ENCODE measurements around the gene ZNF234.
A peak's percentile ranks its signal among the peaks of the same experiment; 100 is the strongest.
"Not testable (repeated sequence)": the region's sequence is repeated elsewhere in the genome, so short reads cannot be mapped to it uniquely, and the experiment has no call there.

ZNF234 gene

DNA sequence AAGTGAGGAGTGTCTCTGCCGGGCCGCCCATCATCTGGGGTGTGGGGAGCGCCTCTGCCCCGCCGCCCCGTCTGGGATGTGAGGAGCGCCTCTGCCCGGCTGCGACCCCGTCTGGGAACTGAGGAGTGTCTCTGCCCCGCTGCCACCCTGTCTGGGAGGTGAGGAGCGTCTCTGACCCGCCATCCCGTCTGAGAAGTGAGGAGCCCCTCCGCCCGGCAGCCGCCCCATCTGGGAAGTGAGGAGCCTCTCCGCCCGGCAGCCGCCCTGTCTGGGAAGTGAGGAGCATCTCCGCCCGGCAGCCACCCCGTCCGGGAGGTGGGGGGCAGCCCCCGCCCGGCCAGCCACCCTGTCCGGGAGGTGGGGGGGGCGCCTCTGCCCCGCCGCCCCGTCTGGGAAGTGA is 62.5 kb downstream of the ZNF234 start:
- not testable (repeated sequence) for H3K4me2 ChIP-seq (ENCODE audit: low read length, poor library complexity, severe bottlenecking); H3K4me3 ChIP-seq (ENCODE audit: insufficient read depth in 1 of 2, low read depth in 1 of 2, low read length in 2 of 2); H3K27ac ChIP-seq (ENCODE audit: low read length, poor library complexity, severe bottlenecking); H2BK120ac ChIP-seq (ENCODE audit: low read depth, low read length); H2BK12ac ChIP-seq (ENCODE audit: low read length in 2 of 2); H2AK5ac ChIP-seq (ENCODE audit: low read length, severe bottlenecking); DNase-seq; H3K27me3 ChIP-seq (ENCODE audit: control insufficient read depth in 1 of 2, insufficient read depth in 1 of 2, low read length in 2 of 2); H3K36me3 ChIP-seq (ENCODE audit: control insufficient read depth in 1 of 2, insufficient read depth in 2 of 2, low read depth in 1 of 2, low read length in 2 of 2); H4K8ac ChIP-seq (ENCODE audit: low read length); H3K23ac ChIP-seq (ENCODE audit: low read length in 2 of 2); H2AFZ ChIP-seq (ENCODE audit: low read depth, low read length); H2BK15ac ChIP-seq (ENCODE audit: low read depth, poor library complexity, severe bottlenecking); H4K91ac ChIP-seq (ENCODE audit: low read length); H2BK5ac ChIP-seq (ENCODE audit: low read depth, low read length, poor library complexity, severe bottlenecking); H3K14ac ChIP-seq (ENCODE audit: low read length in 2 of 2); H3K18ac ChIP-seq (ENCODE audit: low read depth in 1 of 2, low read length in 2 of 2); H3K79me1 ChIP-seq (replicated peaks; ENCODE audit: low read length, poor library complexity, severe bottlenecking); H3K4ac ChIP-seq (ENCODE audit: low read depth in 1 of 2, low read length in 2 of 2); H3K4me1 ChIP-seq (ENCODE audit: control insufficient read depth, insufficient read depth, low read depth, low read length); H3K9ac ChIP-seq (ENCODE audit: low read length)
- 94% methylated on average over 31 of the region's 31 CpGs for WGBS
- peaks cover 15% of the 10 kb centered on the region for H3K9me3 ChIP-seq (ENCODE audit: control insufficient read depth, low read length)

DNA sequence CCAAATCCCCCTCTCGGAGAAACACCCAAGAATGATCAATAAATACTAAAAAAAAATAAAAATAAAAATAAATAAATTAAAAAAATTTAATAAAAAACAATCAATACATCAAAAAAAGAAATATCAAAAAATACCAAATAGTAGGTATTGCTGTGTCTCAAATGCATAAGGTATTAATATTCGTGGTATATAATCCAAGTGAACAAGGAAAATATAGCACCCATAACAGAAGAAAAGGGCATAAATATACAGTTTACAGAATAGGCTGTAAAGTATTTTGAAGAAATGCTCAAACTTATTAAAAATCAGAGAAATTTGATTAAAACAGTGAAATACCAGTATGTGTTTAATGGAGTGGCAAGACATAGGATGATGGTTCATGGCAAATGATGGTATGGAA is 63.4 kb downstream of the ZNF234 start:
- no peak overlapping the region for H2AFZ ChIP-seq (ENCODE audit: low read depth, low read length)
- H2BK5ac ChIP-seq (ENCODE audit: low read depth, low read length, poor library complexity, severe bottlenecking), result no peak overlapping the region
- H3K27ac ChIP-seq (ENCODE audit: low read length, poor library complexity, severe bottlenecking), result no peak overlapping the region
- H2BK120ac ChIP-seq (ENCODE audit: low read depth, low read length), result no peak overlapping the region
- H2BK15ac ChIP-seq (ENCODE audit: low read depth, poor library complexity, severe bottlenecking), result no peak overlapping the region
- H3K9me3 ChIP-seq (ENCODE audit: control insufficient read depth, low read length), result peaks cover 15% of the 10 kb centered on the region
- no peak overlapping the region for H2AK5ac ChIP-seq (ENCODE audit: low read length, severe bottlenecking)
- H4K8ac ChIP-seq (ENCODE audit: low read length), result no peak overlapping the region
- no peaks in the 10 kb centered on the region for H3K4me1 ChIP-seq (ENCODE audit: control insufficient read depth, insufficient read depth, low read depth, low read length)
- H3K14ac ChIP-seq (ENCODE audit: low read length in 2 of 2), result no peak overlapping the region
- H3K36me3 ChIP-seq (ENCODE audit: control insufficient read depth in 1 of 2, insufficient read depth in 2 of 2, low read depth in 1 of 2, low read length in 2 of 2), result no peaks in the 10 kb centered on the region
- no peaks in the 10 kb centered on the region for H3K27me3 ChIP-seq (ENCODE audit: control insufficient read depth in 1 of 2, insufficient read depth in 1 of 2, low read length in 2 of 2)
- H3K23ac ChIP-seq (ENCODE audit: low read length in 2 of 2), result no peak overlapping the region
- no peak overlapping the region for H4K91ac ChIP-seq (ENCODE audit: low read length)
- DNase-seq, result no peak
- H3K18ac ChIP-seq (ENCODE audit: low read depth in 1 of 2, low read length in 2 of 2), result no peak overlapping the region
- no CpG with 5 or more reads among the region's 2 CpGs for WGBS
- no peak overlapping the region for H3K4me3 ChIP-seq (ENCODE audit: insufficient read depth in 1 of 2, low read depth in 1 of 2, low read length in 2 of 2)
- no peak overlapping the region for H2BK12ac ChIP-seq (ENCODE audit: low read length in 2 of 2)
- H3K4me2 ChIP-seq (ENCODE audit: low read length, poor library complexity, severe bottlenecking), result no peak overlapping the region
- no peak overlapping the region for H3K4ac ChIP-seq (ENCODE audit: low read depth in 1 of 2, low read length in 2 of 2)
- peaks cover 4% of the 10 kb centered on the region for H3K79me1 ChIP-seq (replicated peaks; ENCODE audit: low read length, poor library complexity, severe bottlenecking)
- no peak overlapping the region for H3K9ac ChIP-seq (ENCODE audit: low read length)

DNA sequence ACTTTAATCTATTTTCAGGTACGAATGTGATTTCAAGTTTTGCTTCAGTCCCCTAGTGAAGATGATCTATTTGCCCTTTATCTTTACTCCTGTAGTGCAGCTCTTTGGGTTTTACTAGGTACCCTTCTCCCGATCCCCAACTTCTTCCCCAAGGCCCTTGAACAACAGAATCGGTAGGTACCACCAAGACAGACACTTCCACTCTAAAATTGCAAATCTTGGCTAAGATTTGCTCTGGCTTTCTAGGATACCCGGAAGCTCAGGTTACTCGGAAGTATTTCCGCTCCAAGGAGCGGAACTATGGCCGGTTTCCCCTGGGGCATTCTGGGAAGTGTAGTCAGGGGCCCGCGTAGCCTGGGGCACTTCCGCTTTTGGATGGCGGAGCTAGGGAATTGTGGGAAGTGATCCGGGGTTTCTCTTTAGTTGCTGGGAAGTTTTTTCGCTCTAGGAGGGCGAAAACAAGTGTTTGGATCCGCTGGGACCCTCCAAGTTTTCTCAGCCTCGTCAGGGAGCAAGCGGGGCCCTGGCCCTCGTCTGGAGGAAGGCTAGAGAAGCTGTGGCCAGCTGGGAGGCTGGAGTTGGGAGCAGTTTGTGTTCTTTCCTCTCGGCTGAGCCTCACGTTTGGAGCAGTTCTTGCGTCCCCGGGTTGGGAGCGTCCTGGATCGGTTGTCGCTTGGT is 65.9 kb downstream of the ZNF234 start:
- peak; percentile 94 for DNase-seq
- no peak overlapping the region for H2BK12ac ChIP-seq (ENCODE audit: low read length in 2 of 2)
- peak overlapping the region; percentile 78 for H3K4me2 ChIP-seq (ENCODE audit: low read length, poor library complexity, severe bottlenecking)
- no peak overlapping the region for H2BK15ac ChIP-seq (ENCODE audit: low read depth, poor library complexity, severe bottlenecking)
- no peak overlapping the region for H2AK5ac ChIP-seq (ENCODE audit: low read length, severe bottlenecking)
- 7% methylated on average over 20 of the region's 26 CpGs for WGBS
- peaks cover 4% of the 10 kb centered on the region for H3K79me1 ChIP-seq (replicated peaks; ENCODE audit: low read length, poor library complexity, severe bottlenecking)
- H3K18ac ChIP-seq (ENCODE audit: low read depth in 1 of 2, low read length in 2 of 2), result peak overlapping the region; percentile 79 to 99
- H3K9me3 ChIP-seq (ENCODE audit: control insufficient read depth, low read length), result peaks cover 15% of the 10 kb centered on the region
- H3K4me3 ChIP-seq (ENCODE audit: insufficient read depth in 1 of 2, low read depth in 1 of 2, low read length in 2 of 2), result peak overlapping the region; percentile 84 to 98
- no peaks in the 10 kb centered on the region for H3K4me1 ChIP-seq (ENCODE audit: control insufficient read depth, insufficient read depth, low read depth, low read length)
- peak overlapping the region in 1 of 2 experiments; percentile 5 for H3K14ac ChIP-seq (ENCODE audit: low read length in 2 of 2)
- no peaks in the 10 kb centered on the region for H3K27me3 ChIP-seq (ENCODE audit: control insufficient read depth in 1 of 2, insufficient read depth in 1 of 2, low read length in 2 of 2)
- peak overlapping the region; percentile 90 for H3K27ac ChIP-seq (ENCODE audit: low read length, poor library complexity, severe bottlenecking)
- H3K36me3 ChIP-seq (ENCODE audit: control insufficient read depth in 1 of 2, insufficient read depth in 2 of 2, low read depth in 1 of 2, low read length in 2 of 2), result no peaks in the 10 kb centered on the region
- H4K91ac ChIP-seq (ENCODE audit: low read length), result peak overlapping the region; percentile 67
- H2BK5ac ChIP-seq (ENCODE audit: low read depth, low read length, poor library complexity, severe bottlenecking), result no peak overlapping the region
- peak overlapping the region; percentile 16 for H2AFZ ChIP-seq (ENCODE audit: low read depth, low read length)
- H4K8ac ChIP-seq (ENCODE audit: low read length), result peak overlapping the region; percentile 96
- H3K23ac ChIP-seq (ENCODE audit: low read length in 2 of 2), result no peak overlapping the region
- H3K9ac ChIP-seq (ENCODE audit: low read length), result peak overlapping the region; percentile 98
- no peak overlapping the region for H2BK120ac ChIP-seq (ENCODE audit: low read depth, low read length)
- H3K4ac ChIP-seq (ENCODE audit: low read depth in 1 of 2, low read length in 2 of 2), result peak overlapping the region in 1 of 2 experiments; percentile 42
